C4-2B (cell line): ENCODE measurements around the gene PSD4.

ENCODE experiments used
- ZFX ChIP-seq: fragments of 450-650 bp; IDR thresholded peaks from 2 replicates; pipeline ENCODE4 v1.6.1; 2017
- TF ChIP-seq, protein P1 (sequence below): fragments of 450-650 bp; conservative IDR thresholded peaks from 2 replicates; pipeline ENCODE4 v1.5.1; 2017; ENCODE audit warnings: mild to moderate bottlenecking

DNA sequence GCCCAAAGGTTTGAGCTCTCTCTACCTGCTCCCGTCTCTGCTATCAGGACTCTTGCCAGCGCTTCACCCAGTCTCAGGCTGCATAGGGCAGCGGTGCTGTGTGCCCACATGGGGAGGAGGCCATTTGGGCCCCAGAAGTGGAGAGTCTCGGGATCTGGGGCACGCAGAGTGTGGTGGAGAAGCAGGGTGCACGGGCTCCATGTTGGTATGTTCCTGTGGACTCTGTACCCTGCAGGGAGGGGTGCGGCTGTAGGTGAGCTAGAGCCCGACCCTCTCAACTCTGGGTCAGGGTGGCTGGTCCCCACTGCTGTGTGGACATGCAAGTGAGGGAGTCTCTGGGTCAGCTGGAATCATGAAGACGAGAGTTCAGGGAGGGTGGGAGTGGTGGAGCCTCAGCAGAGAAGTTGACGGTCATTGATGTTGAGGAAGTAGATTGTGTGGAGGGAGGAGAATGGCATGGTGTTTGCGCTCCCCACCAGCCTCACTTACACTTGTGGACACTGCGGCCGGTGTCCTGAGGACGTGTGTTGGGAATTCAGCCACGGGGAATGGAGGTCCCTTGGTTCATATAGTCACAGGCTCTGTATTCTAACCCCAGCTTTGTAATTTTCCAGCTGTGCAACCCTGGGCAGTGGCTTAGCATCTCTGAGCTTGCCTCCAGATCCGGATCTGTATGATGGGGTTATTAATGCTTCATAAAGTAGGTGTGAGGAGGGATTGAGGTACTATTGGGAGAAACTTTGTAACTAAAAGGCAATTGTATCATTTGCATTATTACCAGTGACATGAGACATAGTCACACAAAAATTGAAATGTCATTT, 840 bp upstream of the PSD4 start:
- TF ChIP-seq, protein P1, sequence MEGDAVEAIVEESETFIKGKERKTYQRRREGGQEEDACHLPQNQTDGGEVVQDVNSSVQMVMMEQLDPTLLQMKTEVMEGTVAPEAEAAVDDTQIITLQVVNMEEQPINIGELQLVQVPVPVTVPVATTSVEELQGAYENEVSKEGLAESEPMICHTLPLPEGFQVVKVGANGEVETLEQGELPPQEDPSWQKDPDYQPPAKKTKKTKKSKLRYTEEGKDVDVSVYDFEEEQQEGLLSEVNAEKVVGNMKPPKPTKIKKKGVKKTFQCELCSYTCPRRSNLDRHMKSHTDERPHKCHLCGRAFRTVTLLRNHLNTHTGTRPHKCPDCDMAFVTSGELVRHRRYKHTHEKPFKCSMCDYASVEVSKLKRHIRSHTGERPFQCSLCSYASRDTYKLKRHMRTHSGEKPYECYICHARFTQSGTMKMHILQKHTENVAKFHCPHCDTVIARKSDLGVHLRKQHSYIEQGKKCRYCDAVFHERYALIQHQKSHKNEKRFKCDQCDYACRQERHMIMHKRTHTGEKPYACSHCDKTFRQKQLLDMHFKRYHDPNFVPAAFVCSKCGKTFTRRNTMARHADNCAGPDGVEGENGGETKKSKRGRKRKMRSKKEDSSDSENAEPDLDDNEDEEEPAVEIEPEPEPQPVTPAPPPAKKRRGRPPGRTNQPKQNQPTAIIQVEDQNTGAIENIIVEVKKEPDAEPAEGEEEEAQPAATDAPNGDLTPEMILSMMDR, result no peak
- no peak for TF ChIP-seq ZFX
